ENCODE data around the gene ADI1.
A peak's percentile ranks its signal among the peaks of the same experiment; 100 is the strongest.
"Not testable (repeated sequence)": the region's sequence is repeated elsewhere in the genome, so short reads cannot be mapped to it uniquely, and the experiment has no call there.

ADI1 gene

GRCh38 chr2:3529316-3530025 is 10.1 kb upstream of the ADI1 start:
- no peak for DNase-seq (ENCODE audit: low read depth in 2 of 3, low spot score in 1 of 3)

DNA sequence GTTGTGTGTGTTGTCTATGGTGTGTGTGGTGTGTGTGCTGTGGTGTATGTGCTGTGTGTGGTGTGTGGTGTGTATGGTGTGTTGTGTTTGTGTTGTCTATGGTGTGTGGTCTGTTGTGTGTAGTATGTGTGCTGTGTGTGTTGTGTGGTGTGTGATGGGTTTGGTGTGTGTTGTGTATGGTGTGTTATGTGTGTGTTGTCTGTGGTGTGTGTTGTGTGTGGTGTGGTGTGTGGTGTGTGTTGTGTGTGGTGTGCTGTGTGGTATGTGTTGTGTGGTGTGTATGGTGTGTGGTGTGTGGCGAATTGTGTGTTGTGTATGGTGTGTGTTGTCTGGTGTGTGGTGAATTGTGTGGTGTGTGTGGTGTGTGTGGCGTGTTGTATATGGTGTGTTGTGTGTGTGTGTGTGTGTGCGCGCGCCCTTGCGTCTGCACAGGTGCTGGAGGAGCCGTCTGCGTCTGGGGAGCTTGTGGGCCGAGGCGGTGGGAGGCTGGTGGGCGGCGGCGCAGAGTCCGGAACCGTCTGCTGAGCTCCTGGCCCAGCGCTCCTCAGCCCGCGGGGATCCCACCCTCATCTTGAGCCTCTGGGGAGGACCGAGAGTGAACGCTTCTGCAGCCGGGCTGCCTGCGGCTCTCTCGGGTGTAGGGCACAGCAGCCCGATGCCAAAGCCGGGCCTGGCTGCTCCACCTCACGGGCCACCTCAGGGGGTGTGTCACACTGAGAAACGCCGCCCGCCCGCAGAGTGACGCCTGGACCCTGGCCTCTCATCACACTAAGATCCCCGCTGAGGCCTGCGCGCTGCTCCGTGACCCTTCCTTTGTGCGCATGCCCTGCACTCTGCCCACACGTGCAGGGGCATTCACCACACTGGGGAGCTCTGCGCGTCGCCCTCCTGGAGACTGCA is 8.8 kb upstream of the ADI1 start:
- DNase-seq (ENCODE audit: low read depth in 2 of 3, low spot score in 1 of 3): no peak

DNA sequence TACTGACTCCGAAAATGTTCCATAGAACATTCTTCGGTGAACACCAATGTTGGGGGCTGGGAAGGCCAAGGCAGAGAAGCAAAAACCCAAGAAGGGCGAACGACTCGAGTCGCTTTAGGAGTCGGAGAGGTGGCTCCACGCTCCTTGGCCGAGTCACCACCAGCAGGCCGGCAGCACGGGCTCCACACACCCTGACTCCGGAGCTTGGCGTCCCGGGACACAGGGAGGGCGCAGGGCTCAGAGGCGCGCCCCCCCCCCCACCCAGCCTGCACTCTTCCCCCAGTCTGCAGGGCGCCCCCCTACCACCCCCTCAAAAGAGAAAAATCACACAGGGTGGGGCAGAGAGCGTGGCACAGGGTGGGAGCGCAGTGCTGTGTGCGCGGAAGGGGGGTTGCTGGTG is 7.5 kb upstream of the ADI1 start:
- no peak for DNase-seq (ENCODE audit: low read depth in 2 of 3, low spot score in 1 of 3)

DNA sequence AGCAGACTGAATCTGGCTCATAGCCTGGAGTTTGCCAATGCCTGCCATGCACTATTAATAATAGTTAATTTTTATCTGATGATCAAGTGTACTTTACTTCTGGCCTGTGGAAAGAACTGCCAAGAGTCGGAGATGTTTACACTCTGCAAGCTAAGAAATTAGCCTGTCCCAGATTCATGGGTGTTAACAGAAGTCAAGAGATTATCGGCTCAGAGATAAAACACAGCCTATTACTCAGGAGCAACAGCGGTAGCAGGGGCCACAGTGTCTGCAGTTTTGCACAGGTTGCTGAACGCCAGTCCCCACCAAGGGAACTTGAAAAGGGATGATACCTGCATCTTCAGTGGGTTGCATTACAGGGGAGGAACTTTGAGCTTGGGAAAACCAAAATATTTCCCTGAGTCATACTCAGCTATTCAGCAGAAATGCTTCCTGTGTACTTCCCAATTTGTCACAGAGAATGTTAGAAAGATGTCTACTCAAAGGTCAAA is 4.3 kb upstream of the ADI1 start:
- no peak for DNase-seq (ENCODE audit: low read depth in 2 of 3, low spot score in 1 of 3)

DNA sequence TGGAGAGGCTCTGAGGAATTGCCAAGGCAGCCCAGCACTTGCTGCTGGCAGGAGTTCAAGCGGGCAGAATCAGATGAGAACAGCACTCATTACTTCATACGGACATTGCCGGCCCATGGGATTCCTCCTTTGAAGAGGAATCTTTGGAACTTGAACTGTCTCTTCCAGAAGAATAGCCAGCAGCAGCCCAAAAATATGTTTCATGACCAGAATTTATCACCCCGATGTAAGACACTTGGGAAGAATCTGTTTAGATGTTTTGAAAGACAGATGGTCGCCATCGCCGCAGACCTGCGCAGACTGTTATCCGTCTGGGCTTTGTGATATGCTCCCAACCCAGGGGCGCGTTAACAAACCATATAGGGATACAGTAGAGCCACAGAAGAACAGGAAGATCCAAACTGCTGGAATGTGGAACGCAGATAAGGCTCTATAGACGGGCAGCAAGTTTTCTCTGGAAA is 3.7 kb upstream of the ADI1 start:
- no peak for DNase-seq (ENCODE audit: low read depth in 2 of 3, low spot score in 1 of 3)

GRCh38 chr2:3520591-3520990 is 1.3 kb upstream of the ADI1 start:
- no peak for DNase-seq (ENCODE audit: low read depth in 2 of 3, low spot score in 1 of 3)

- DNase-seq (ENCODE audit: low read depth in 2 of 3, low spot score in 1 of 3): peak; percentile 90 to 97 (median 97)
These were observed 656 bp downstream of the ADI1 start for GRCh38 chr2:3518496-3519254.

DNA sequence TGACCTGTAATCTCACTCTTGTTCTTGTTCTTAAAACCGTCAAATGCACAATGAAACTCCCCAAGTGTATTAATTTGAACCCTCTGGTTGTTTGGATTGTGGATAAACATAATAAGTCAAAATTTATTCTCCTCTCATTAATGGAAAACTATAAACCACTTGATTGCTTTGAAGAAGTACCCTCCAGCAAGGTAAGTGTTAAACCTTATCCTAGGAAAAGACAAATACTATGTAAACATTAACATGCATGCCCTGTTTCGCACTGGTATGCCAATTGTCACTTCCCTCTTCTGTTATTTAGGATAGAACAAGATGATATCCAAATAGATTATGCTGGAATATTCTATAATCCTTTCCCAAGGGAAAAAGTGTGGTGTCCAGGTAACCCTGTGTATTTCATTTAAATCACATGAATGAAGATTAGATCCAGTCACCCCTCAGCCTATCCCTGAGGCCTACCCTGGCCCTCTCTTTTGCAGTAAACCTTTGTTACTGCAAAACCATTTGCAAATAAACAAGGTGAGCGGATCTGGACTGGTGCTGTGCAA is 1.3 kb downstream of the ADI1 start:
- no peak for DNase-seq (ENCODE audit: low read depth in 2 of 3, low spot score in 1 of 3)

GRCh38 chr2:3516831-3517230 is 2.5 kb downstream of the ADI1 start:
- DNase-seq (ENCODE audit: low read depth in 2 of 3, low spot score in 1 of 3): no peak

DNA sequence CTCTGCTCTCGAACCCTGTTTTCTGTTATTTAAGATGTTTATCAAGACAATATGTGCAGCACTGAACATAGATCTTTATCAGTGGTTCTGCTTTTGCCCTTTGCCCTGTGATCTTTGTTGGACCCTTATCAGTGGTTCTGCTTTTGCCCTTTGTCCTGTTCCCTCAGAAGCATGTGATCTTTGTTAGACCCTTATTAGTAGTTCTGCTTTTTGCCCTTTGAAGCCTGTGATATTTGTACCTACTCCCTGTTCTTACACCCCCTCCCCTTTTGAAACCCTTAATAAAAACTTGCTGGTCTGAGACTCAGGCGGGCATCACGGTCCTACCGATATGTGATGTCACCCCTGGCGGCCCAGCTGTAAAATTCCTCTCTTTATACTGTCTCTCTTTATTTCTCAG is 3.9 kb downstream of the ADI1 start:
- DNase-seq (ENCODE audit: low read depth in 2 of 3, low spot score in 1 of 3): not testable (repeated sequence)

DNA sequence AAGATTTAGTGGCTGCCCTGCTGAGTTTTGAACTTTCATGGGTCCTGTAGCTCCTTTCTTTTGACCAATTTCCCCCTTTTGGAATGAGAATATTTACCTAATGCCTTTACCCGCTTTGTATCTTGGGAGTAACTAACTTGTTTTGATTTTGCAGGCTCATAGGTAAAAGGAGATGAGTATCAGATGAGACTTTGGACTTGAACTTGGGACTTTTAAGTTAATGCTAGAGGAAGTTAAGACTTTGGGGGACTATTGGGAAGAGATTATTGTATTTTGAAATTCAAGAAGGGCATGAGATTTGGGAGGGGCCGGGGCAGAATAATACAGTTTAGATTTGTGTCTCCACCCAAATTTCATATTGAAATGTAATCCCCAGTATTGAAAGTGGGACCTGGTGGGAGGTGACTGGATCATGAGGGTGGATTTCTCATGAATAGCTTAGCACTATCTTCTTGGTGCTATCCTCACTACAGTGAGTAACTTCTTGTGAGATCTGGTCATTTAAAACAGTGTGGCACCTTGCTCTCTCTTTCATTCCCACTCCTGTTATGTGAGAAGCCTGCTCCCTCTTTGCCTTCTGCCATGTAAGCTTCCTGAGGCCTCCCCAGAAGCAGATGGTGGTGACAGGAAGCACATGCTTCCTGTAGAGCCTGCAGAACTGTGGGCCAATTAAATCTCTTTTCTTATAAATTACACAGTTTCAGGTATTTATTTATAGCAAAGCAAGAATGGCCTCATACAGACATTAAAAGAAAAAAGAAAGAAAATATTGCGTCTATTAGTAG is 6.1 kb downstream of the ADI1 start:
- DNase-seq (ENCODE audit: low read depth in 2 of 3, low spot score in 1 of 3): no peak

DNA sequence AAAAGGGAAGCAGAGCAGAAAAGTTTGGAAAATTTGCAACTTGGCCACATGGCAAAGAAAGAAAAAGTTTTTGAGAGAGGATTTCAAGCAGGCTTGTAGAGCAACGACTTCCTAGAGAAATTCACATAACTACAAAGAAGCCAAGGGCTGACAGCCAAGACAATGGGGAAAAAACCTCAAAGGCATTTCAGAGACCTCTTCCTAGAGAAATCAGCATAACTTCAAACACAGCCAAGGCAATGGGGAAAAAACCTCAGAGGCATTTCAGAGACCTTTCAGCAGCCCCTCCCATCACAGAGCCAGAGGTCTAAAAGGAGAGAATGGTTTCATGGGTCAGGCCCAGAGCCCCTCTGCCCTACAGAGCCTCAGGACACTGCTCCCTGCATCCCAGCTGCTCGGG is 7.2 kb downstream of the ADI1 start:
- no peak for DNase-seq (ENCODE audit: low read depth in 2 of 3, low spot score in 1 of 3)

- DNase-seq (ENCODE audit: low read depth in 2 of 3, low spot score in 1 of 3): no peak
These were observed 13.6 kb downstream of the ADI1 start for GRCh38 chr2:3505771-3506170.

GRCh38 chr2:3504741-3505140 is 14.6 kb downstream of the ADI1 start:
- no peak for DNase-seq (ENCODE audit: low read depth in 2 of 3, low spot score in 1 of 3)

DNA sequence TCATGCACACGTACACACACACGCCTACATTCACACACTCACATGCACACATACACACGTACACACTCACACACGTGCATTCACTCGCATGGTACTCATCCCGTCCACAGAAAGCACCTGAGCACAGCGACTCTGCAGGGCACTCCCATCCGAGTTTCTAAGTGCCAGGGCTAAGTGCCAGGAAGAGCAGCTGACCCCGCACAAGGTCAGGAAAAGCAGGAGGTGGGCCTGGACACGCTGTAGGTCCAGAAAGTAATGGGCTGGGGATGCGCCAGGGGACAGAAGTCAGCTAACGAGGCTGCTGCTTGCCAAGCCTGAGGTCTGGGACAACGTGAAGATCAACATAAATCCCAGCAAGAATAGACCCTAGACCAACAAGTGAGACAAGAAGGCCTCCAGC is 15.8 kb downstream of the ADI1 start:
- no peak for DNase-seq (ENCODE audit: low read depth in 2 of 3, low spot score in 1 of 3)

- no peak for DNase-seq (ENCODE audit: low read depth in 2 of 3, low spot score in 1 of 3)
These were observed 16.3 kb downstream of the ADI1 start for GRCh38 chr2:3503046-3503445.

- DNase-seq (ENCODE audit: low read depth in 2 of 3, low spot score in 1 of 3): no peak
These were observed 18.9 kb downstream of the ADI1 start for GRCh38 chr2:3500326-3500899.

DNA sequence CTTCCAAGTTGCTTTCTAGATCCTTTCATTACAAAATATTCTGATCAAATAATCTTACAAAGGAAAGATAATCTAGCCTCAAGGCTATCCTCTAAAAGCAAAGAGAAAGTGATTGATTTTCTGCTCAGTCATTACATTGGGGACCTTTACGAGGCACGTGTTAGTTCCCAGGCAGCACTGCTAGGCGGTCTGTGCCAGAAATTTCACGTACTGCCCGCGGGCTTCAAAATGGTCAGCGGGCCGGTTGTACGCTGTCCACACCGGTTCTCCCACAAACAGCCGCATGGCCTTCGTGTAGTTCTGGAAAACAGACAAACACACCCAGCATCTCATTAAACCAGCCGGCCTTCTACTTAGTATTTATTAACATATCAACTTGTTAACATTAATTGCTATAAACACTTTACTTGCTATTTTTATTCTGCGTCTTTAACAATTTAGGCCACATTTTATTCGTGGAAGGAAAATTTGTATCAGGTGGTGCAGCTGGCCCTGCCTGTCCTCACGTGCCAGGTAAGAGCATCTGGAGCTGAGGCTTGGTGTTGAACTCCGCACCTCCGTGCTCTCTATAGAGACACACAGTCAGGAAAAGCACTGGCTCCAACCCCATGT is 20.4 kb downstream of the ADI1 start:
- DNase-seq (ENCODE audit: low read depth in 2 of 3, low spot score in 1 of 3): no peak

GRCh38 chr2:3496708-3497080 is 22.6 kb downstream of the ADI1 start:
- DNase-seq (ENCODE audit: low read depth in 2 of 3, low spot score in 1 of 3): not testable (repeated sequence)
